Vagina (tissue), 2 donors: ENCODE measurements around the gene LDLRAD4. TPM values are rescaled to one million over a fixed set of nuclear protein-coding genes. Genes with fewer than 3 reads are reported as not detected.

Experiments used
- DNase-seq, 2 donors: peaks; one replicate each; pipeline ENCODE4 v3.0.0-alpha.2; 2017; ENCODE audit errors: extremely low spot score in 2 of 2
- H3K27ac ChIP-seq: fragments of 200-600 bp; sonication (generic); one replicate; pipeline ENCODE4 v1.5.1; 2019
- H3K27me3 ChIP-seq: fragments of 200-600 bp; sonication (generic); one replicate; pipeline ENCODE4 v1.5.1; 2019
- H3K36me3 ChIP-seq, 2 donors: fragments of 200-600 bp; sonication (generic); one replicate each; pipeline ENCODE4 v1.5.1; 2017 to 2019
- H3K4me1 ChIP-seq: fragments of 200-600 bp; sonication (generic); one replicate; pipeline ENCODE4 v1.5.1; 2019
- H3K4me3 ChIP-seq, 2 donors: fragments of 200-600 bp; sonication (generic); 1 replicate in 1 of 2; 2 replicates in 1 of 2; pipeline ENCODE4 v1.5.1; 2016 to 2019
- H3K9me3 ChIP-seq: fragments of 200-600 bp; sonication (generic); one replicate; pipeline ENCODE4 v1.5.1; 2019
- CTCF ChIP-seq, 3 experiments: fragments of 450-650 bp in 2 of 3; fragments of 200-600 bp in 1 of 3; sonication (generic) in 1 of 3; IDR thresholded peaks; one replicate each; pipeline ENCODE4 v1.5.1; 2017 to 2019; ENCODE audit warnings: antibody characterized with exemption in 3 of 3, mild to moderate bottlenecking in 2 of 3, moderate library complexity in 2 of 3
- POLR2A ChIP-seq, 2 donors: fragments of 450-650 bp; IDR thresholded peaks; one replicate each; pipeline ENCODE4 v1.6.1; 2017; ENCODE audit warnings: antibody characterized with exemption in 2 of 2, mild to moderate bottlenecking in 2 of 2, moderate library complexity in 2 of 2
- POLR2AphosphoS5 ChIP-seq, 2 donors: sonication (generic); formaldehyde crosslinking; IDR thresholded peaks; one replicate each; pipeline ENCODE4 v1.9.0; 2017; ENCODE audit warnings: antibody characterized with exemption in 2 of 2, mild to moderate bottlenecking in 2 of 2, low read depth in 1 of 2; ENCODE audit not compliant: insufficient read depth in 1 of 2
- intact Hi-C: fragments of 100-400 bp; cut with DNase I; formaldehyde crosslinking; loops from one replicate; pipeline ENCODE4 v1.15.1; 2023
- total RNA-seq: library from RNA; depleted of rRNA; stranded (reverse); fragments of >200 nt; gene quantifications from one replicate; pipeline ENCODE4 v1.2.3, GENCODE V29; 2016

Gene LDLRAD4
- total RNA-seq, 1 donor from 2014 or later: 24.3 TPM

GRCh38 chr18:13372531-13372951, 154.0 kb downstream of the LDLRAD4 start:
- no peaks in the 10 kb centered on the region for H3K27me3 ChIP-seq
- no peak overlapping the region for H3K27ac ChIP-seq

GRCh38 chr18:13374096-13374467, 155.5 kb downstream of the LDLRAD4 start:
- TF ChIP-seq CTCF (IDR thresholded peaks at IDR 0.05) (no peak), POLR2A (IDR thresholded peaks at IDR 0.05) (no peak), POLR2AphosphoS5 (IDR thresholded peaks at IDR 0.05; ENCODE audit: insufficient read depth in 1 of 2, low read depth in 1 of 2) (no peak)
- Histone ChIP-seq H3K4me3 (no peak overlapping the region), H3K9me3 (no peaks in the 10 kb centered on the region), H3K36me3 (no peaks in the 10 kb centered on the region), H3K4me1 (peaks cover 27% of the 10 kb centered on the region), H3K27ac (peak overlapping the region; percentile 66), H3K27me3 (no peaks in the 10 kb centered on the region)
- intact Hi-C loops: no loop called here
- no peak for DNase-seq

More at GRCh38 chr18:13372531-13372951, 154.0 kb downstream of the LDLRAD4 start:
- no peak for DNase-seq
- Histone ChIP-seq H3K4me3 (no peak overlapping the region), H3K9me3 (no peaks in the 10 kb centered on the region), H3K36me3 (no peaks in the 10 kb centered on the region), H3K4me1 (peaks cover 26% of the 10 kb centered on the region)
- no peak for TF ChIP-seq POLR2A (IDR thresholded peaks at IDR 0.05)
- no peak for TF ChIP-seq POLR2AphosphoS5 (IDR thresholded peaks at IDR 0.05; ENCODE audit: insufficient read depth in 1 of 2, low read depth in 1 of 2)
- TF ChIP-seq CTCF (IDR thresholded peaks at IDR 0.05): no peak
- intact Hi-C loops: no loop called here

GRCh38 chr18:13374468-13375301, 156.1 kb downstream of the LDLRAD4 start:
- peaks cover 27% of the 10 kb centered on the region for H3K4me1 ChIP-seq

GRCh38 chr18:13375302-13376255, 157.0 kb downstream of the LDLRAD4 start:
- intact Hi-C loops: no loop called here

More at GRCh38 chr18:13374468-13375301, 156.1 kb downstream of the LDLRAD4 start:
- peak in 1 of 2 donors; percentile 82 for DNase-seq
- no peaks in the 10 kb centered on the region for H3K9me3 ChIP-seq
- no peaks in the 10 kb centered on the region for H3K36me3 ChIP-seq
- H3K27me3 ChIP-seq: no peaks in the 10 kb centered on the region
- TF ChIP-seq POLR2A (IDR thresholded peaks at IDR 0.05): no peak
- TF ChIP-seq CTCF (IDR thresholded peaks at IDR 0.05): no peak
- TF ChIP-seq POLR2AphosphoS5 (IDR thresholded peaks at IDR 0.05; ENCODE audit: insufficient read depth in 1 of 2, low read depth in 1 of 2): no peak
- no peak overlapping the region for H3K4me3 ChIP-seq
- H3K27ac ChIP-seq: peak overlapping the region; percentile 66
- intact Hi-C loops: no loop called here

More at GRCh38 chr18:13375302-13376255, 157.0 kb downstream of the LDLRAD4 start:
- Histone ChIP-seq H3K4me3 (no peak overlapping the region), H3K4me1 (peaks cover 32% of the 10 kb centered on the region), H3K27ac (peak overlapping the region; percentile 66), H3K36me3 (no peaks in the 10 kb centered on the region), H3K9me3 (no peaks in the 10 kb centered on the region), H3K27me3 (no peaks in the 10 kb centered on the region)
- TF ChIP-seq POLR2A (IDR thresholded peaks at IDR 0.05) (no peak), CTCF (IDR thresholded peaks at IDR 0.05) (no peak), POLR2AphosphoS5 (IDR thresholded peaks at IDR 0.05; ENCODE audit: insufficient read depth in 1 of 2, low read depth in 1 of 2) (peak; percentile 55 to 66)
- peak in 1 of 2 donors; percentile 91 for DNase-seq
